Lung (tissue), 12 donors: ENCODE data around the gene GOLGA3. TPM values are rescaled to one million over a fixed set of nuclear protein-coding genes. Genes with fewer than 3 reads are reported as not detected.
"Not testable (repeated sequence)": the region's sequence is repeated elsewhere in the genome, so short reads cannot be mapped to it uniquely, and the experiment has no call there.

Source experiments
- ATAC-seq: fragments of 200-7000 bp; cut with Tn5 transposase; one replicate; pipeline ENCODE4 v1.9.1; 2020; ENCODE audit warnings: moderate number of reproducible peaks; ENCODE audit not compliant: insufficient read depth, low FRiP score
- DNase-seq, 3 donors: peaks; one replicate each; pipeline ENCODE4 v3.0.0-alpha.2; 2013 to 2017
- H3K27ac ChIP-seq, 2 donors: one replicate each; pipeline ENCODE4 v1.5.1; 2013; ENCODE audit warnings: mild to moderate bottlenecking in 2 of 2, moderate library complexity in 2 of 2, control low read depth in 1 of 2, inconsistent platforms in 1 of 2, low read depth in 1 of 2, low read length in 1 of 2
- H3K27me3 ChIP-seq, 3 donors: one replicate each; pipeline ENCODE4 v1.5.1; 2013; ENCODE audit warnings: low read length in 2 of 3; ENCODE audit not compliant: control insufficient read depth in 3 of 3, insufficient read depth in 3 of 3
- H3K36me3 ChIP-seq, 4 donors: one replicate each; pipeline ENCODE4 v1.5.1; 2013; ENCODE audit warnings: low read length in 4 of 4, mild to moderate bottlenecking in 1 of 4, moderate library complexity in 1 of 4; ENCODE audit not compliant: control insufficient read depth in 4 of 4, insufficient read depth in 4 of 4
- H3K4me1 ChIP-seq, 5 donors: one replicate each; pipeline ENCODE4 v1.5.1; 2013; ENCODE audit warnings: low read length in 5 of 5, mild to moderate bottlenecking in 2 of 5, moderate library complexity in 1 of 5; ENCODE audit not compliant: control insufficient read depth in 5 of 5, insufficient read depth in 5 of 5
- H3K4me3 ChIP-seq: one replicate; pipeline ENCODE4 v1.5.1; 2013; ENCODE audit warnings: mild to moderate bottlenecking, control low read depth, moderate library complexity
- H3K9ac ChIP-seq, 2 donors: one replicate each; pipeline ENCODE4 v1.5.1; 2013; ENCODE audit warnings: low read length in 2 of 2, control low read depth in 1 of 2; ENCODE audit not compliant: insufficient read depth in 1 of 2
- H3K9me3 ChIP-seq, 4 donors: one replicate each; pipeline ENCODE4 v1.5.1; 2013; ENCODE audit warnings: low read length in 3 of 4, mild to moderate bottlenecking in 1 of 4, moderate library complexity in 1 of 4; ENCODE audit not compliant: control insufficient read depth in 4 of 4, insufficient read depth in 3 of 4
- WGBS, 2 donors: extraction: QIAGEN DNeasy Blood & Tissue Kit; methylation state at CpG; one replicate each; pipeline ENCODE4 v1.1.7; 2013; 5-methylcytosine and 5-hydroxymethylcytosine counted together
- polyA plus RNA-seq, 2 donors: library from polyadenylated mRNA; stranded (reverse); fragments of 200-250 nt; gene quantifications; one replicate each; pipeline ENCODE4 v1.2.1, GENCODE V29; 2013
- total RNA-seq, 2 donors: library from RNA; depleted of rRNA in 1 of 2; stranded (reverse); fragments of >200 nt in 1 of 2; gene quantifications; one replicate each; pipeline ENCODE4 v1.2.1, GENCODE V29; 2014 to 2021
- TF ChIP-seq, protein P1 (sequence below): IDR thresholded peaks from 2 replicates; pipeline ENCODE4 v1.5.1; 2012; ENCODE audit warnings: mild to moderate bottlenecking; ENCODE audit errors: control extremely low read depth, extremely low read depth
- donor health status: control.
- donor health status: control.
- donor health status: Bipolar disorder and iron deficiency.
- donor health status: healthy.
- donor health status: DM: yes; HTN: yes; CAD: no.

The GOLGA3 gene
- total and polyA plus RNA-seq, 4 donors, result 17.5 to 81.1 (median 35.7) TPM

DNA sequence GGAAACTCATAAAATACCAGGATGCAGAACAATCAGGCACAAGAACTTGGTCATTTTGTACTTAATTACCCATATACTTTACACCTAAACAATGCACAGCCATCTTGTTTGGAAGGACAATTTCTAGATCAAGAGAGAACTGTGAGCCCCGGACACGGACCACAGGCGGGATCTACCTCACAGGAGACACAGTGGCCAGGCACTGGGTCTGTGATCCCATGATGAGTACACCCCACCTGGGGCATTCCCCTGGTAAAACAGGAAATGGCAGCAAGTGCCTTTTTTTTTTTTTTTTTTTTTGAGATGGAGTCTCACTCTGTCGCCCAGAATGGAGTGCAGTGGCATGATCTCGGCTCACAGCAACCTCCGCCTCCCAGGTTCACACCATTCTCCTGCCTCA is 15.2 kb downstream of the GOLGA3 start:
- no peak overlapping the region for H3K9ac ChIP-seq
- 95 to 100% methylated on average over 6 of the region's 6 CpGs for WGBS, 2 donors
- DNase-seq, result no peak
- no peaks in the 10 kb centered on the region for H3K27me3 ChIP-seq
- ATAC-seq, result no peak
- H3K36me3 ChIP-seq, result peaks cover 21 to 47% (median 44%) of the 10 kb centered on the region in 4 donors
- H3K9me3 ChIP-seq, result no peaks in the 10 kb centered on the region
- H3K4me1 ChIP-seq, result no peaks in the 10 kb centered on the region
- TF ChIP-seq, protein P1, sequence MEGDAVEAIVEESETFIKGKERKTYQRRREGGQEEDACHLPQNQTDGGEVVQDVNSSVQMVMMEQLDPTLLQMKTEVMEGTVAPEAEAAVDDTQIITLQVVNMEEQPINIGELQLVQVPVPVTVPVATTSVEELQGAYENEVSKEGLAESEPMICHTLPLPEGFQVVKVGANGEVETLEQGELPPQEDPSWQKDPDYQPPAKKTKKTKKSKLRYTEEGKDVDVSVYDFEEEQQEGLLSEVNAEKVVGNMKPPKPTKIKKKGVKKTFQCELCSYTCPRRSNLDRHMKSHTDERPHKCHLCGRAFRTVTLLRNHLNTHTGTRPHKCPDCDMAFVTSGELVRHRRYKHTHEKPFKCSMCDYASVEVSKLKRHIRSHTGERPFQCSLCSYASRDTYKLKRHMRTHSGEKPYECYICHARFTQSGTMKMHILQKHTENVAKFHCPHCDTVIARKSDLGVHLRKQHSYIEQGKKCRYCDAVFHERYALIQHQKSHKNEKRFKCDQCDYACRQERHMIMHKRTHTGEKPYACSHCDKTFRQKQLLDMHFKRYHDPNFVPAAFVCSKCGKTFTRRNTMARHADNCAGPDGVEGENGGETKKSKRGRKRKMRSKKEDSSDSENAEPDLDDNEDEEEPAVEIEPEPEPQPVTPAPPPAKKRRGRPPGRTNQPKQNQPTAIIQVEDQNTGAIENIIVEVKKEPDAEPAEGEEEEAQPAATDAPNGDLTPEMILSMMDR, result no peak
- no peak overlapping the region for H3K27ac ChIP-seq
- no peak overlapping the region for H3K4me3 ChIP-seq

DNA sequence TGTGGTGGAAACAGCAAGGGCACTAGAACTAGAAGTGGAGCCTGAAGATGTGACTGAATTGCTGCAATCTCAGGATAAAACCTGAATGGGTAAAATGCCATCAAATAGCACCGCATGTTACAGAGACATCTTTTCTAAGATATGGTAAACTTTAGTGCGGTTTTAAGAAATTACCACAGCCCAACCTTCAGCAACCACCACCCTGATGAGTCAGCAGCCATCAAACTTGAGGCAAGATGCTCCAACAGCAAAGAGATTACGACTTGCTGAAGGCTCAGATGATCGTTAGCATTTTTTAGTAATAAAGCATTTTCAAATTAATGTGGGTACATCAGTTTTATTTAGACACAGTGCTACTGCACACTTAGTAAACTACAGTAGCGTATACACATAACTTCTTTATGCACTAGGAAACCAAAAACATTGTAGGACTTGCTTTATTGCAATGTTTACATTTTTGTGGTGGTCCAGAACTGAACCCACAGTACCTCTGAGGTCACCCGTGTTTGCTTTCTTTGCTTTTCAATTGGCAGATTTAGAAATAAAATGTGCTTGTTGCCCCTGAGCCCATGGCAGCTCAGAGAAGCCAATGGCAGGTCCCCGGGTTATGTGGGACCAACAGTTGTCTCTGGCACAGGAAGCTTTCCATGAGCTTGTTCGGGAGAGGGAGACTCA is 15.9 kb downstream of the GOLGA3 start:
- Histone ChIP-seq H3K4me3 (no peak overlapping the region), H3K36me3 (peaks cover 20 to 53% (median 44%) of the 10 kb centered on the region in 4 donors), H3K27me3 (no peaks in the 10 kb centered on the region), H3K9me3 (no peaks in the 10 kb centered on the region), H3K9ac (no peak overlapping the region), H3K4me1 (no peaks in the 10 kb centered on the region), H3K27ac (no peak overlapping the region)
- no peak for DNase-seq
- TF ChIP-seq, protein P1, result no peak
- ATAC-seq, result no peak
- WGBS, 2 donors, result 86 to 89% methylated on average over 8 of the region's 8 CpGs

DNA sequence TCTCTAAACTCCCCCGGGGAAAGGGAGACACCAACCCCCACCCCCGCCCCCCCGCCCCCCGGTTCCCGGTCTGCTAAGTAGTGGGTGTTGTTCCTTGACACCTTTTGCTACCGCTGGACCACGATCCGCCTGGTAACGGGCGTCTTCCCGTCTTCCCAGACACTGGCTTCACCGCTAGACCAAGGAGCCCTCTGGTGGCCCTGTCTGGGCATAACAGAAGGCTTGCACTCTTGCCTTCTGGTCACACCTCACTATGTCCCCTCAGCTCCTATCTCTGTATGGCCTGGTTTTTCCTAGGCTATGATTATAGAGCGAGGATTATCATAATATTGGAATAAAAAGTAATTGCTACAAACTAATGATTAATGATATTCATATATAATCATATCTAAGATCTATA is 19.3 kb downstream of the GOLGA3 start:
- ATAC-seq, DNase-seq, H3K9ac ChIP-seq, H3K4me3 ChIP-seq, H3K4me1 ChIP-seq, H3K27ac ChIP-seq, H3K9me3 ChIP-seq, H3K27me3 ChIP-seq: not testable (repeated sequence)
- peaks cover 18 to 48% (median 42%) of the 10 kb centered on the region in 4 donors for H3K36me3 ChIP-seq
- 69 to 74% methylated on average over 12 to 13 of the region's 13 CpGs for WGBS, 2 donors

DNA sequence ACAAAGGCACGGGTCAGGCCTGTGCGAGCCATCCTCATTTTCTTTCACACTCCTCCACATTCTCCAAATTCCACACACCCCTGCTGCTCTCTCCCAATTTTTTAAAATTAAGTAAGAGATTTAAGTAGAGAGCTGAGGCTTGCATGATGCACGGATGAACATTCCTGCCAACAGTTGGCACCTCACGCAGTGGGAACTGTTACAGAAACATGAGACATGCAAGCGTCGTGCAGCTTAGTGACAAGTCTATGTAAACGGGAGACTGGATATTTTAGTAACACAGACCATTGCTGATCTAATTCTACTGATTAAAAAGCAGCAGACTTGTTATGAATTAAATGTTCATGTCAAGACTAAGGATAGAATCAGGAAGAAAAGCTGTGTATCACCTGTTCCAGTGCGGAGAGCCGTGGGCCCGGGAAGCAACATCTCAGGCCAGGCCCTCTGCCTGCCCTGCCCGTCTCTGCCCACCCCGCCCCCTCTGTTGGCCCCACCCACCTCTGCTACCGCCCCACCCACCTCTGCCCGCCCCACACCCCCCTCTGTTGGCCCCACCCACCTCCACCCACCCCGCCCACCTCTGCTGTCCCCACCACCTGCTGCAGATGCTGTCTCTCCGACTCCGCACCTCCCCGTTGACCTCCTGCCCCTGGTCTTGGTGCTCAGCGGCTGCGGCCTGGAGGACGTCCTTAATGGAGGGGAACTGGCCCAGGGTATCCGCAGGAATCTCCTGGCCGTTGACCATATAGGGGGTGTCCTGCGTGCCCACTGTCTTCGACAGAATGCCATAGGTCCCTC is 21.2 kb downstream of the GOLGA3 start:
- DNase-seq (no peak), ATAC-seq (no peak)
- Histone ChIP-seq H3K27ac (no peak overlapping the region), H3K36me3 (peaks cover 12 to 46% (median 36%) of the 10 kb centered on the region in 4 donors), H3K9me3 (no peaks in the 10 kb centered on the region), H3K4me3 (no peak overlapping the region), H3K27me3 (no peaks in the 10 kb centered on the region), H3K9ac (no peak overlapping the region), H3K4me1 (no peaks in the 10 kb centered on the region)
- TF ChIP-seq, protein P1, result no peak
- 87 to 94% methylated on average over 23 to 25 of the region's 25 CpGs for WGBS, 2 donors
